Heart left ventricle (tissue), 16 donors: Measurements from ENCODE around the gene OR2S2. TPM values are rescaled to one million over a fixed set of nuclear protein-coding genes. Genes with fewer than 3 reads are reported as not detected.

ENCODE experiments used
- ATAC-seq, 4 donors: fragments of 200-7000 bp; cut with Tn5 transposase; one replicate each; pipeline ENCODE4 v1.9.1; 2020 to 2022; ENCODE audit warnings: moderate library complexity in 4 of 4, mild to moderate bottlenecking in 3 of 4, moderate number of reproducible peaks in 1 of 4
- DNase-seq, 5 donors: peaks; one replicate each; pipeline ENCODE4 v3.0.0-alpha.2; 2020
- H3K27ac ChIP-seq, 12 donors: fragments of 200-600 bp; sonication (generic) in 4 of 12; one replicate each; pipeline versions ENCODE4 v1.5.0 to v1.8.0; 2016 to 2022; ENCODE audit warnings: mild to moderate bottlenecking in 2 of 12
- H3K27me3 ChIP-seq, 9 donors: fragments of 200-600 bp; sonication (generic) in 2 of 9; one replicate each; pipeline versions ENCODE4 v1.5.1 to v1.8.0; 2016 to 2022; ENCODE audit warnings: mild to moderate bottlenecking in 3 of 9
- H3K36me3 ChIP-seq, 9 donors: fragments of 200-600 bp; sonication (generic) in 2 of 9; one replicate each; pipeline versions ENCODE4 v1.5.0 to v1.8.0; 2018 to 2022; ENCODE audit warnings: mild to moderate bottlenecking in 2 of 9
- H3K4me1 ChIP-seq, 12 donors: fragments of 200-600 bp; sonication (generic) in 4 of 12; one replicate each; pipeline versions ENCODE4 v1.5.0 to v1.8.0; 2016 to 2022; ENCODE audit warnings: mild to moderate bottlenecking in 3 of 12
- H3K4me3 ChIP-seq, 12 donors: fragments of 200-600 bp; sonication (generic) in 4 of 12; one replicate each; pipeline versions ENCODE4 v1.5.0 to v1.8.0; 2017 to 2022; ENCODE audit warnings: mild to moderate bottlenecking in 9 of 12, moderate library complexity in 4 of 12
- H3K9me3 ChIP-seq, 12 donors: fragments of 200-600 bp; sonication (generic) in 4 of 12; one replicate each; pipeline versions ENCODE4 v1.5.0 to v1.8.0; 2016 to 2022; ENCODE audit warnings: mild to moderate bottlenecking in 1 of 12
- POLR2A ChIP-seq, 2 donors: fragments of 450-650 bp; IDR thresholded peaks; one replicate each; pipeline ENCODE4 v1.6.1; 2017; ENCODE audit warnings: antibody characterized with exemption in 2 of 2, mild to moderate bottlenecking in 2 of 2, moderate library complexity in 2 of 2
- WGBS, 4 donors: extraction: QIAGEN DNeasy Blood & Tissue Kit in 2 of 4; methylation state at CpG; one replicate each; pipeline versions ENCODE4 v1.1.5 to v1.1.7; 2013 to 2018; 5-methylcytosine and 5-hydroxymethylcytosine counted together
- intact Hi-C, 10 donors: fragments of 100-400 bp; cut with DNase I; formaldehyde crosslinking; loops; one replicate each; pipeline versions ENCODE4 v1.11.1 to v1.14.2; 2022
- polyA plus RNA-seq, 2 donors: library from polyadenylated mRNA; stranded (reverse); fragments of 200-250 nt; gene quantifications; one replicate each; pipeline ENCODE4 v1.2.3, GENCODE V29; 2013
- total RNA-seq, 9 donors: library from RNA; depleted of rRNA in 2 of 9; stranded (reverse); fragments of >200 nt in 2 of 9; fragmentation: NEBNext Ultra II Directional in 3 of 9; extraction: Animal tissue kit (Norgen Biotek cat#: 25700) in 3 of 9; gene quantifications; one replicate each; pipeline versions ENCODE4 v1.1.0 to v1.2.4, GENCODE V29; 2016 to 2023
- TF ChIP-seq, protein P1 (sequence below), 12 donors: fragments of 200-600 bp; sonication (generic) in 4 of 12; IDR thresholded peaks; one replicate each; pipeline versions ENCODE4 v1.5.0 to v1.8.0; 2018 to 2022; ENCODE audit warnings: antibody characterized with exemption in 12 of 12, mild to moderate bottlenecking in 5 of 12
- donor health status: ischemic (EF 13 %, LVEDD 7.1; RV severe dilation, severe dysfunction).
- donor health status: healthy with polysubstance abuse.
- donor health status: DM: no; HTN: yes; CAD: no.
- donor health status: DM: no; HTN: no; CAD: no.
- donor health status: ischemic (EF 25% LVEDD 6.9; RV normal size, moderate dysfunction).
- donor health status: ischemic (EF 25% LVEDD 5.7; RV mildly dilated, moderate dysfunction).
- donor health status: healthy.
- donor health status: DM: yes; HTN: yes; CAD: no.
- donor health status: ischemic (EF 35%, LVEDD 5.7; RV mildly dilated, moderate dysfunction).
- donor health status: nonischemic (EF 11% LVEDD 7.7; RV severe dilation, severe dysfunction).
- donor health status: DM: yes; HTN: yes; CAD: no.
- donor health status: PGD.
- donor health status: ischemic (EF 29% LVEDD 5.4; RV normal size, mild dysfunction).
- donor health status: nonischemic (EF 23%, LVEDD 6.1; RV moderate dilation, normal function).

OR2S2 gene
- total and polyA plus RNA-seq, 11 donors, result not detected

DNA sequence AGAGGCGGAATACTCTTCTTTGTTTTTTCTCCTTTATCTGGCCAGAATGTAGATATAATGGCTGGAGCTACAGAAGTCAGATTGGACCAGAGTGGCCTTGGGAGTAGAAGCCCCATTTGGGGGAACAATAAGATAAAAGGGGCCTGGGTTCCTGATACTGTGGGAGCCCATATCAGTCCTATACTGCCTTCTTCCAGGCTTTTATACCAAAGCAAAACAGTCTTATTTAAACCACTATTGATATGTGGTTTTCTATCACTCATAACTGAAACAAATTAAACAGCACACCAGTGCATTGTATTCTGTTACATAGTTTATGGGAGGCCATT is 34.4 kb downstream of the OR2S2 start:
- intact Hi-C loops, result no loop called here
- H3K9me3 ChIP-seq, result no peaks in the 10 kb centered on the region
- no peak for TF ChIP-seq POLR2A (IDR thresholded peaks at IDR 0.05)
- TF ChIP-seq, protein P1, sequence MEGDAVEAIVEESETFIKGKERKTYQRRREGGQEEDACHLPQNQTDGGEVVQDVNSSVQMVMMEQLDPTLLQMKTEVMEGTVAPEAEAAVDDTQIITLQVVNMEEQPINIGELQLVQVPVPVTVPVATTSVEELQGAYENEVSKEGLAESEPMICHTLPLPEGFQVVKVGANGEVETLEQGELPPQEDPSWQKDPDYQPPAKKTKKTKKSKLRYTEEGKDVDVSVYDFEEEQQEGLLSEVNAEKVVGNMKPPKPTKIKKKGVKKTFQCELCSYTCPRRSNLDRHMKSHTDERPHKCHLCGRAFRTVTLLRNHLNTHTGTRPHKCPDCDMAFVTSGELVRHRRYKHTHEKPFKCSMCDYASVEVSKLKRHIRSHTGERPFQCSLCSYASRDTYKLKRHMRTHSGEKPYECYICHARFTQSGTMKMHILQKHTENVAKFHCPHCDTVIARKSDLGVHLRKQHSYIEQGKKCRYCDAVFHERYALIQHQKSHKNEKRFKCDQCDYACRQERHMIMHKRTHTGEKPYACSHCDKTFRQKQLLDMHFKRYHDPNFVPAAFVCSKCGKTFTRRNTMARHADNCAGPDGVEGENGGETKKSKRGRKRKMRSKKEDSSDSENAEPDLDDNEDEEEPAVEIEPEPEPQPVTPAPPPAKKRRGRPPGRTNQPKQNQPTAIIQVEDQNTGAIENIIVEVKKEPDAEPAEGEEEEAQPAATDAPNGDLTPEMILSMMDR (IDR thresholded peaks at IDR 0.05), result no peak
- 89 to 97% (median 95%) methylated on average over 1 of the region's 1 CpG for WGBS, 4 donors
- H3K27me3 ChIP-seq, result no peaks in the 10 kb centered on the region
- DNase-seq, result no peak
- peak overlapping the region in 10 of 12 donors; percentile 2 to 74 (median 64) for H3K27ac ChIP-seq
- H3K4me1 ChIP-seq, result peaks cover 4 to 44% (median 34%) of the 10 kb centered on the region in 12 donors
- no peak overlapping the region for H3K4me3 ChIP-seq
- H3K36me3 ChIP-seq, result no peaks in the 10 kb centered on the region
- no peak for ATAC-seq

DNA sequence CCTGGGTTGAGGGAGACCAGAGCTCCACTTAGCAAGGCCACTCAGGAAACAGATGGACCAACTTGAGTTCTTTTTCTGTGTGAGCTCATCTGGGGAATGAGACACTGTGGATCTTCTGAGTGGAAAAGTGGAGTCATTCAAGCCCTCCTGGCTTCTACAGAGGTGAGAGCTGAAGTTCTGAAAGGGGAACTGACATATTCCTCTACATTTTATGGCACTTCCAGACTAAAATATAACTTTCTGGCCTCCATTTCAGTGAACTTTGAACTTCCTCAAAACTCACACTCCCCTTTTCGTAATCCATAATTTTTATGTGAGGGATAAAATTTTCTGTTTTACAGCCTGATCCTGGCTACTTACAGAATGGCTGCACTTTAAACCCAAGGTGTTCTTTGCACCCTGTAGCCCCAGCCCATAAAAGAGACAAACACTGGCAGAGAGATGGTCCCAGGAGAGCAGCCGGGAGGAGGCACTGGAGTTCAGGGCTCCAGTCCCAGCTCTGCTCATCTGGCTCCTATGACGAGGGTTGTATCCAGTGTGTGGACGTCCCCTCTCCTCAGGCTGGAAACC is 37.8 kb downstream of the OR2S2 start:
- H3K9me3 ChIP-seq, result no peaks in the 10 kb centered on the region
- H3K36me3 ChIP-seq, result no peaks in the 10 kb centered on the region
- no peaks in the 10 kb centered on the region for H3K27me3 ChIP-seq
- no peak for TF ChIP-seq POLR2A (IDR thresholded peaks at IDR 0.05)
- TF ChIP-seq, protein P1 (IDR thresholded peaks at IDR 0.05), result no peak
- H3K4me3 ChIP-seq, result no peak overlapping the region
- intact Hi-C loops, result no loop called here
- H3K27ac ChIP-seq, result peak overlapping the region; percentile 65 to 93 (median 83)
- DNase-seq (no peak), ATAC-seq (peak in 2 of 4 donors; percentile 15 to 42)
- 52 to 67% (median 59%) methylated on average over 4 of the region's 4 CpGs for WGBS, 4 donors
- H3K4me1 ChIP-seq, result peaks cover 15 to 69% (median 51%) of the 10 kb centered on the region in 12 donors

DNA sequence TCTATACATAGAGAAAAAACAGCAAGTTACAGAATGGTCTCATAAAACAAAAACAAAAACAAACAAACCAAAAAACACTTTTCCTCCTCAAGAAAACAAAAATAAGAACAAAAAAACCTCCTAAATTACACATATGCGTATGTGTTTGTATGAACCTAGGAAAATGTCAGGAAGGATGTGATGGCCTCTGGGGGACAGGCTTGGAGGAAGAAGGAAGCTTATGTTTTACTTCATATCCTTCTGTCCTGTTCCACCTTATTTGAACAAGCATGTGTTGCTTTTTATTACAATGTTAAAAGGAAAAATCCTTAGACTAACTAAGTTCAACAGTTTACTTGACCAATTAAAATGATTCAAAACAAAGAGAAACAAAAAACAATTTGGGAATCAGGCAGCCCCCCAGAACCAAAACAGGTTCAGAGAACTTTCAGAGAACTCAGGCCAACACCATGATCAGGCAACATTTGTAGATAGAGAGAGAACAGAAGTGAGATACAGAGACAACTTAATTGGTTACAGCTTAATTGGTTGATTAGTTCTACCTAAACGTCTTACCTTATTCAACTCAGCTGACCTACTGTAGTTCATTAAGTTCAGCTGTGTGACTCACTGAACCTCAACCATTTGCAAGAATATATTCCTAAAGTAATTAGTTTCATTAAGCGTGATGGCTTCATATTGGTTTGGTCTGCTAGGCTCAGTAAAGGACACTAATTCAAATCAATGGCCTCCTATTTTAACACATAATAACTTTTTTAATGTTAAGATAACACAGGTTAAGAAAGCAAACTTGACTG is 38.5 kb downstream of the OR2S2 start:
- intact Hi-C loops, result no loop called here
- peak overlapping the region; percentile 65 to 93 (median 83) for H3K27ac ChIP-seq
- TF ChIP-seq, protein P1 (IDR thresholded peaks at IDR 0.05), result no peak
- no peak for TF ChIP-seq POLR2A (IDR thresholded peaks at IDR 0.05)
- ATAC-seq (peak in 1 of 4 donors; percentile 52), DNase-seq (peak in 1 of 5 donors; percentile 17)
- no peaks in the 10 kb centered on the region for H3K9me3 ChIP-seq
- H3K4me1 ChIP-seq, result peaks cover 19 to 75% (median 53%) of the 10 kb centered on the region in 12 donors
- 52 to 71% (median 63%) methylated on average over 3 of the region's 3 CpGs for WGBS, 4 donors
- H3K27me3 ChIP-seq, result no peaks in the 10 kb centered on the region
- H3K36me3 ChIP-seq, result no peaks in the 10 kb centered on the region
- no peak overlapping the region for H3K4me3 ChIP-seq

DNA sequence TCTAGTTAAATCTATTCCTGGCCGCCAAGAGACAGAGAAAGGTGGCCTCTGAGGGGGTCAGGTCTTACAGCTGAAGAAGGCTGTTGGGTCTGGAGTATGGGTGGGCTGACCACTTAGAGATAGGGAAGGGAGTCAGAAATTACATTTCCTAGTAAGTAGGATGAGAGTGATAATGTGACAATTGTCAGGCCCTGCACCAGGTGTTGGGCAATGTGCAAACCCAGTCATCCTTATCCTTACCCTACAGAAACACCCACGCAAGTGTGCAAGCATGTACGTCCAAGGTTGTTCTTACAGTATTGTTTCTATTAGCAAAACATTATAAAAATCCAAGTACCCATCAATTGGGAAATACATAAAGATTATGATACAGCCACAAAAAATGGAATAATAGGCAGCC is 39.2 kb downstream of the OR2S2 start:
- ATAC-seq, result no peak
- 58 to 74% (median 65%) methylated on average over 3 of the region's 3 CpGs for WGBS, 4 donors
- DNase-seq, result no peak
- no peaks in the 10 kb centered on the region for H3K27me3 ChIP-seq
- H3K4me1 ChIP-seq, result peaks cover 19 to 75% (median 51%) of the 10 kb centered on the region in 12 donors
- H3K27ac ChIP-seq, result peak overlapping the region; percentile 68 to 93 (median 83)
- TF ChIP-seq, protein P1 (IDR thresholded peaks at IDR 0.05), result no peak
- no peak for TF ChIP-seq POLR2A (IDR thresholded peaks at IDR 0.05)
- no peak overlapping the region for H3K4me3 ChIP-seq
- H3K36me3 ChIP-seq, result no peaks in the 10 kb centered on the region
- H3K9me3 ChIP-seq, result no peaks in the 10 kb centered on the region
- intact Hi-C loops, result no loop called here
